ENCODE measurements around the gene LRRC27. TPM values are rescaled to one million over a fixed set of nuclear protein-coding genes. Genes with fewer than 3 reads are reported as not detected.

LRRC27 gene
- total RNA-seq, 6 experiments from 2014 or later = 2.2 to 5.4 (median 3.2) TPM

- DNase-seq = peak in 2 of 3 donors; percentile 31 to 57
- Histone ChIP-seq H3K9me3 (no peaks in the 10 kb centered on the region), H3K4me3 (no peak overlapping the region), H3K27ac (peak overlapping the region in 1 of 3 donors; percentile 13), H3K4me1 (peaks cover 0 to 10% (median 3%) of the 10 kb centered on the region in 4 donors), H3K36me3 (peaks cover 0 to 3% (median 2%) of the 10 kb centered on the region in 4 donors), H3K27me3 (no peaks in the 10 kb centered on the region)
- TF ChIP-seq CTCF (IDR thresholded peaks at IDR 0.05) = no peak
- no peak for TF ChIP-seq POLR2A (IDR thresholded peaks at IDR 0.05)
- intact Hi-C loops (cut with DNase I) = no loop called here
- 50% methylated on average over 2 of the region's 17 CpGs for WGBS (ENCODE audit: insufficient coverage, low coverage, low lambda C conversion rate, missing lambda C conversion rate)
- no peak for ATAC-seq
These were observed 68.7 kb downstream of the LRRC27 start for GRCh38 chr10:132400547-132401151.

- 86% methylated on average over 7 of the region's 20 CpGs for WGBS (ENCODE audit: insufficient coverage, low coverage, low lambda C conversion rate, missing lambda C conversion rate)
- Histone ChIP-seq H3K4me3 (no peak overlapping the region), H3K27ac (no peak overlapping the region), H3K4me1 (peaks cover 0 to 10% (median 3%) of the 10 kb centered on the region in 4 donors), H3K9me3 (no peaks in the 10 kb centered on the region), H3K27me3 (no peaks in the 10 kb centered on the region), H3K36me3 (peaks cover 0 to 6% (median 2%) of the 10 kb centered on the region in 4 donors)
- DNase-seq (peak in 2 of 3 donors; percentile 19 to 58), ATAC-seq (no peak)
- intact Hi-C loops (cut with DNase I) = no loop called here
- TF ChIP-seq CTCF (IDR thresholded peaks at IDR 0.05) (no peak), POLR2A (IDR thresholded peaks at IDR 0.05) (no peak)
These were observed 69.6 kb downstream of the LRRC27 start for GRCh38 chr10:132401401-132402118.

GRCh38 chr10:132402781-132403241 lies 70.8 kb downstream of the LRRC27 start:
- H3K27me3 ChIP-seq = no peaks in the 10 kb centered on the region
- TF ChIP-seq CTCF (IDR thresholded peaks at IDR 0.05) (no peak), POLR2A (IDR thresholded peaks at IDR 0.05) (no peak)
- H3K4me3 ChIP-seq = no peak overlapping the region
- no peaks in the 10 kb centered on the region for H3K9me3 ChIP-seq
- intact Hi-C loops (cut with DNase I) = no loop called here
- WGBS (ENCODE audit: insufficient coverage, low coverage, low lambda C conversion rate, missing lambda C conversion rate) = 60% methylated on average over 1 of the region's 24 CpGs
- H3K4me1 ChIP-seq = peaks cover 0 to 14% (median 5%) of the 10 kb centered on the region in 4 donors
- DNase-seq = peak in 1 of 3 donors; percentile 40
- H3K27ac ChIP-seq = no peak overlapping the region
- no peak for ATAC-seq
- peaks cover 0 to 6% (median 2%) of the 10 kb centered on the region in 4 donors for H3K36me3 ChIP-seq

GRCh38 chr10:132403511-132404168 lies 71.6 kb downstream of the LRRC27 start:
- WGBS (ENCODE audit: insufficient coverage, low coverage, low lambda C conversion rate, missing lambda C conversion rate) = 90% methylated on average over 7 of the region's 25 CpGs
- H3K27ac ChIP-seq = no peak overlapping the region

More at GRCh38 chr10:132403511-132404168, 71.6 kb downstream of the LRRC27 start:
- Histone ChIP-seq H3K9me3 (no peaks in the 10 kb centered on the region), H3K27me3 (no peaks in the 10 kb centered on the region), H3K4me3 (no peak overlapping the region), H3K4me1 (peaks cover 0 to 9% (median under 1%) of the 10 kb centered on the region in 4 donors), H3K36me3 (peaks cover 0 to 6% (median 2%) of the 10 kb centered on the region in 4 donors)
- intact Hi-C loops (cut with DNase I) = no loop called here
- ATAC-seq (no peak), DNase-seq (peak in 2 of 3 donors; percentile 15 to 51)
- TF ChIP-seq CTCF (IDR thresholded peaks at IDR 0.05) (no peak), POLR2A (IDR thresholded peaks at IDR 0.05) (no peak)
